Activated CD8-positive, alpha-beta T cell treated with anti-CD3 and anti-CD28 coated beads, Interleukin-2, amount 10 ng/mL, durations not matched to agents 7 days and 5 days (primary cell): ENCODE data around the gene NCK2. TPM values are rescaled to one million over a fixed set of nuclear protein-coding genes. Genes with fewer than 3 reads are reported as not detected.

ENCODE experiments used
- ATAC-seq: fragments of 150-1000 bp; cut with Tn5 transposase; one replicate; pipeline ENCODE4 v1.10.0; 2021; ENCODE audit warnings: moderate library complexity
- CTCF ChIA-PET: fragments of 350-600 bp; sonication (Branson Sonifier 250); formaldehyde crosslinking; loops from one replicate; lab custom pipeline; 2021; ENCODE audit warnings: antibody characterized with exemption; lab: Charles Lee
- POLR2A ChIA-PET: fragments of 350-600 bp; sonication (Branson Sonifier 250); formaldehyde crosslinking; loops from one replicate; lab custom pipeline; 2021; ENCODE audit warnings: antibody characterized with exemption; lab: Charles Lee
- DNase-seq: peaks from one replicate; pipeline ENCODE4 v3.0.0-alpha.2; 2020
- H3K27ac Mint-ChIP-seq: one replicate; pipeline ENCODE4 v1.8.0; 2021; ENCODE audit warnings: mild to moderate bottlenecking, mixed read lengths
- H3K27me3 Mint-ChIP-seq: one replicate; pipeline ENCODE4 v1.8.0; 2021; ENCODE audit warnings: low read depth, mixed read lengths
- H3K36me3 Mint-ChIP-seq: one replicate; pipeline ENCODE4 v1.8.0; 2021; ENCODE audit warnings: low read depth, mixed read lengths
- H3K4me1 Mint-ChIP-seq: one replicate; pipeline ENCODE4 v1.8.0; 2021; ENCODE audit warnings: low read depth, mixed read lengths
- H3K4me3 Mint-ChIP-seq: one replicate; pipeline ENCODE4 v1.8.0; 2021; ENCODE audit warnings: mild to moderate bottlenecking, mixed read lengths
- H3K9me3 Mint-ChIP-seq: one replicate; pipeline ENCODE4 v1.8.0; 2022; ENCODE audit warnings: mixed read lengths; ENCODE audit not compliant: insufficient read depth
- total RNA-seq, 2 experiments: library from RNA; stranded (reverse); gene quantifications; one replicate each; pipeline ENCODE4 v1.2.3, GENCODE V29; 2021

The NCK2 gene
- total RNA-seq, 2 experiments from 2014 or later: 60.7 to 61.3 TPM

GRCh38 chr2:105738658-105739241 is 6.0 kb upstream of the NCK2 start:
- Mint-ChIP-seq H3K9me3 (no peaks in the 10 kb centered on the region), H3K27ac (peak overlapping the region; percentile 99), H3K27me3 (no peaks in the 10 kb centered on the region), H3K4me3 (peak overlapping the region; percentile 73), H3K36me3 (peaks cover 12% of the 10 kb centered on the region), H3K4me1 (peaks cover 74% of the 10 kb centered on the region)
- CTCF ChIA-PET: interaction anchor here (0.7 to 1.6 kb wide), 5 partner anchors 9 to 162 kb away, joined by 3 to 5 read pairs (median 3); no protein-coding TSS in a partner anchor
- peak; percentile 53 for ATAC-seq
- POLR2A ChIA-PET: interaction anchor here (0.7 to 1.6 kb wide), 3 partner anchors 8 to 19 kb away, joined by 3 to 6 read pairs (median 5); no protein-coding TSS in a partner anchor
- no peak for DNase-seq

GRCh38 chr2:105739426-105739825 is 5.3 kb upstream of the NCK2 start:
- Mint-ChIP-seq H3K9me3 (no peaks in the 10 kb centered on the region), H3K27me3 (no peaks in the 10 kb centered on the region), H3K36me3 (peaks cover 15% of the 10 kb centered on the region), H3K4me3 (peak overlapping the region; percentile 73), H3K27ac (peak overlapping the region; percentile 99), H3K4me1 (peaks cover 73% of the 10 kb centered on the region)
- ATAC-seq (no peak), DNase-seq (no peak)
- POLR2A ChIA-PET: interaction anchor here (0.7 to 1.6 kb wide), 3 partner anchors 8 to 20 kb away, joined by 3 to 6 read pairs (median 5); no protein-coding TSS in a partner anchor
- CTCF ChIA-PET: interaction anchor here (1.6 to 2.5 kb wide), 2 partner anchors 17 to 163 kb away, joined by 4 to 7 read pairs; no protein-coding TSS in a partner anchor

GRCh38 chr2:105739944-105740530 is 4.7 kb upstream of the NCK2 start:
- ChIA-PET POLR2A (no interaction called here), CTCF (interaction anchor here (2.5 kb wide), 1 partner anchor 163 kb away, joined by 7 read pairs; no protein-coding TSS in a partner anchor)
- Mint-ChIP-seq H3K4me1 (peaks cover 67% of the 10 kb centered on the region), H3K27me3 (no peaks in the 10 kb centered on the region), H3K27ac (peak overlapping the region; percentile 99), H3K9me3 (no peaks in the 10 kb centered on the region), H3K4me3 (no peak overlapping the region), H3K36me3 (peaks cover 15% of the 10 kb centered on the region)
- DNase-seq (no peak), ATAC-seq (no peak)

GRCh38 chr2:105741174-105741573 is 3.5 kb upstream of the NCK2 start:
- ATAC-seq (no peak), DNase-seq (no peak)
- ChIA-PET CTCF (interaction anchor here (2.5 kb wide), 1 partner anchor 164 kb away, joined by 7 read pairs; no protein-coding TSS in a partner anchor), POLR2A (interaction anchor here (0.6 kb wide), 1 partner anchor 21 kb away, joined by 3 read pairs; no protein-coding TSS in a partner anchor)
- Mint-ChIP-seq H3K9me3 (no peaks in the 10 kb centered on the region), H3K36me3 (peaks cover 19% of the 10 kb centered on the region), H3K27ac (no peak overlapping the region), H3K4me3 (no peak overlapping the region), H3K4me1 (peaks cover 56% of the 10 kb centered on the region), H3K27me3 (no peaks in the 10 kb centered on the region)

GRCh38 chr2:105741617-105742016 is 3.1 kb upstream of the NCK2 start:
- H3K36me3 Mint-ChIP-seq: peaks cover 23% of the 10 kb centered on the region
- H3K27me3 Mint-ChIP-seq: no peaks in the 10 kb centered on the region
- ATAC-seq (no peak), DNase-seq (no peak)
- CTCF ChIA-PET: interaction anchor here (2.5 kb wide), 1 partner anchor 165 kb away, joined by 7 read pairs; no protein-coding TSS in a partner anchor
- no peak overlapping the region for H3K4me3 Mint-ChIP-seq
- no peak overlapping the region for H3K27ac Mint-ChIP-seq
- peaks cover 59% of the 10 kb centered on the region for H3K4me1 Mint-ChIP-seq
- POLR2A ChIA-PET: no interaction called here
- no peaks in the 10 kb centered on the region for H3K9me3 Mint-ChIP-seq

- H3K9me3 Mint-ChIP-seq: no peaks in the 10 kb centered on the region
- ATAC-seq (peak; percentile 81), DNase-seq (peak; percentile 64)
- peak overlapping the region; percentile 87 for H3K27ac Mint-ChIP-seq
- CTCF ChIA-PET: interaction anchor here (0.9 to 2.3 kb wide), 3 partner anchors 53 to 353 kb away, joined by 4 to 7 read pairs (median 5); no protein-coding TSS in a partner anchor
- H3K36me3 Mint-ChIP-seq: peaks cover 44% of the 10 kb centered on the region
- peak overlapping the region; percentile 75 for H3K4me3 Mint-ChIP-seq
- peaks cover 66% of the 10 kb centered on the region for H3K4me1 Mint-ChIP-seq
- POLR2A ChIA-PET: interaction anchor here (0.7 to 1.5 kb wide), 6 partner anchors 9 to 167 kb away, joined by 3 to 6 read pairs (median 3); no protein-coding TSS in a partner anchor
- no peaks in the 10 kb centered on the region for H3K27me3 Mint-ChIP-seq
Measured at GRCh38 chr2:105744091-105744908, 412 bp upstream of the NCK2 start.

- ChIA-PET CTCF (interaction anchor here (0.6 to 3.7 kb wide), 21 partner anchors 8 to 414 kb away, joined by 3 to 32 read pairs (median 5); no protein-coding TSS in a partner anchor), POLR2A (interaction anchor here (0.6 to 3.1 kb wide), 30 partner anchors 7 to 414 kb away, joined by 3 to 44 read pairs (median 5); no protein-coding TSS in a partner anchor)
- Mint-ChIP-seq H3K4me1 (peaks cover 71% of the 10 kb centered on the region), H3K36me3 (peaks cover 58% of the 10 kb centered on the region), H3K4me3 (peak overlapping the region; percentile 94), H3K27ac (peak overlapping the region; percentile 88), H3K27me3 (no peaks in the 10 kb centered on the region), H3K9me3 (no peaks in the 10 kb centered on the region)
- peak; percentile 37 for ATAC-seq
- peak; percentile 79 for DNase-seq
Measured at GRCh38 chr2:105746177-105747080, 1.7 kb downstream of the NCK2 start.

- ChIA-PET CTCF (interaction anchor here (1.0 to 3.7 kb wide), 18 partner anchors 9 to 413 kb away, joined by 3 to 32 read pairs (median 5); no protein-coding TSS in a partner anchor), POLR2A (interaction anchor here (0.7 to 3.1 kb wide), 22 partner anchors 8 to 413 kb away, joined by 3 to 44 read pairs (median 6); no protein-coding TSS in a partner anchor)
- Mint-ChIP-seq H3K4me1 (peaks cover 72% of the 10 kb centered on the region), H3K9me3 (no peaks in the 10 kb centered on the region), H3K4me3 (peak overlapping the region; percentile 94), H3K27me3 (no peaks in the 10 kb centered on the region), H3K36me3 (peaks cover 63% of the 10 kb centered on the region), H3K27ac (peak overlapping the region; percentile 88)
- DNase-seq (peak; percentile 36), ATAC-seq (no peak)
Measured at GRCh38 chr2:105747254-105747894, 2.7 kb downstream of the NCK2 start.

- DNase-seq (peak; percentile 37), ATAC-seq (peak; percentile 10)
- POLR2A ChIA-PET: interaction anchor here (0.7 to 3.1 kb wide), 11 partner anchors 8 to 412 kb away, joined by 4 to 44 read pairs (median 13); no protein-coding TSS in a partner anchor
- no peaks in the 10 kb centered on the region for H3K9me3 Mint-ChIP-seq
- H3K27me3 Mint-ChIP-seq: no peaks in the 10 kb centered on the region
- CTCF ChIA-PET: interaction anchor here (1.0 to 3.7 kb wide), 14 partner anchors 9 to 346 kb away, joined by 3 to 32 read pairs (median 6); no protein-coding TSS in a partner anchor
- H3K4me1 Mint-ChIP-seq: peaks cover 72% of the 10 kb centered on the region
- H3K4me3 Mint-ChIP-seq: peak overlapping the region; percentile 94
- H3K36me3 Mint-ChIP-seq: peaks cover 69% of the 10 kb centered on the region
- H3K27ac Mint-ChIP-seq: peak overlapping the region; percentile 88
Measured at GRCh38 chr2:105747991-105748390, 3.3 kb downstream of the NCK2 start.
